Loucy (cell line): Measurements from ENCODE around the gene JAK3.

Source experiments
- H2AFZ ChIP-seq: fragments of 200-600 bp; sonication (generic); 2 replicates; pipeline ENCODE4 v1.6.0; 2016; ENCODE audit warnings: antibody characterized with exemption, mild to moderate bottlenecking, low read length, moderate library complexity
- H3F3A ChIP-seq: fragments of 200-600 bp; 2 replicates; pipeline ENCODE4 v1.6.0; 2016; ENCODE audit warnings: antibody characterized with exemption, low read depth, mild to moderate bottlenecking
- H3K27me3 ChIP-seq: fragments of 200-600 bp; sonication (generic); 2 replicates; pipeline ENCODE4 v1.6.1; 2014; ENCODE audit warnings: low read length, mild to moderate bottlenecking; ENCODE audit not compliant: insufficient read depth, poor library complexity, severe bottlenecking
- H3K36me3 ChIP-seq: fragments of 200-600 bp; sonication (generic); 2 replicates; pipeline ENCODE4 v1.6.1; 2016; ENCODE audit warnings: low read length; ENCODE audit not compliant: insufficient read depth
- H3K4me1 ChIP-seq: fragments of 200-600 bp; sonication (generic); 2 replicates; pipeline ENCODE4 v1.5.1; 2014; ENCODE audit warnings: low read length, mild to moderate bottlenecking; ENCODE audit not compliant: insufficient read depth, poor library complexity, severe bottlenecking
- H3K4me2 ChIP-seq: fragments of 200-600 bp; sonication (generic); 2 replicates; pipeline ENCODE4 v1.6.0; 2014; ENCODE audit warnings: antibody characterized with exemption, low read length, low read depth, mild to moderate bottlenecking; ENCODE audit not compliant: poor library complexity, severe bottlenecking
- H3K4me3 ChIP-seq: fragments of 200-600 bp; sonication (generic); 2 replicates; pipeline ENCODE4 v1.5.1; 2014; ENCODE audit warnings: low read length, mild to moderate bottlenecking, mixed read lengths; ENCODE audit not compliant: poor library complexity, severe bottlenecking
- H3K79me2 ChIP-seq: fragments of 200-600 bp; sonication (generic); 2 replicates; pipeline ENCODE4 v1.6.1; 2014; ENCODE audit warnings: low read length; ENCODE audit not compliant: insufficient read depth
- H3K9ac ChIP-seq: fragments of 200-600 bp; sonication (generic); 2 replicates; pipeline ENCODE4 v1.6.0; 2014; ENCODE audit warnings: mild to moderate bottlenecking, low read depth, low read length, moderate library complexity; ENCODE audit not compliant: poor library complexity, severe bottlenecking
- H3K9me2 ChIP-seq: fragments of 200-600 bp; sonication (generic); replicated peaks from 2 replicates; pipeline ENCODE4 v1.6.1; 2016; ENCODE audit warnings: low read depth, low read length, mixed read lengths
- H3K9me3 ChIP-seq: fragments of 200-600 bp; sonication (generic); 2 replicates; pipeline ENCODE4 v1.6.1; 2014; ENCODE audit warnings: mild to moderate bottlenecking, antibody characterized with exemption, low read length, low read depth; ENCODE audit not compliant: insufficient read depth
- H4K20me1 ChIP-seq: fragments of 200-600 bp; sonication (generic); 2 replicates; pipeline ENCODE4 v1.6.0; 2014; ENCODE audit warnings: antibody characterized with exemption, low read length, mild to moderate bottlenecking; ENCODE audit not compliant: insufficient read depth, poor library complexity, severe bottlenecking
- EZH2phosphoT487 ChIP-seq: fragments of 200-600 bp; IDR thresholded peaks from 2 replicates; pipeline ENCODE4 v1.6.1; 2018; ENCODE audit warnings: antibody characterized with exemption, mild to moderate bottlenecking, moderate library complexity, borderline replicate concordance
- TF ChIP-seq, protein P1 (sequence below): fragments of 200-600 bp; sonication (generic); conservative IDR thresholded peaks from 2 replicates; pipeline ENCODE4 v1.5.1; 2014; ENCODE audit warnings: mild to moderate bottlenecking, antibody characterized with exemption, low read length

JAK3 gene

DNA sequence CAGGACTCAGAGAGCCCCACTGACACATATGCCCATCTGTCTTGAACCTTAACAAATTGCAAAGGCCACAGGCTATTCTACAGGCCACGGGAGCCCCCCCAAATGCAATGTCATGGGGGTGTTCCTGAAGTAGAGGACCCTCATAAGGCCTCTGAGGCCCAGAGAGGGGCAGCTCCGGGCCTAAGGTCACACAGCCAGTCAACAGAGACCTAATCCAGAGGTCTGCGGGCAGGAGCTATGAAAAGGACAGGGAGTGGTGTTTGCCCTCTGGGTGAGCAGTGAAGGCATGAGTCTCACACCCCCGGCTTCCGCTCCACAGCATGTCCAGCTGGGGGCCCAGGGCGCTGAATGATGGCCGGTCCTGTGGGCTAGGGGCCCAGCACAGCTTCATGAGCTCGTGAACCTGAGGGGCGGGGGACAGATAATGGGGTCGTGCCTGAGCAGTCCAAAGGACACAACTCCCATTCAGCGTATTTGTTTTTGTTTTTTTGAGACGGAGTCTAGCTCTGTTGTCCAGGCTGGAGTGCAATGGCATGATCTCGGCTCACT lies 21.2 kb downstream of the JAK3 start:
- Histone ChIP-seq H3K4me2 (no peak overlapping the region), H3K27me3 (no peaks in the 10 kb centered on the region), H3K4me3 (no peak overlapping the region), H3K79me2 (no peaks in the 10 kb centered on the region), H3K9ac (no peak overlapping the region), H3K9me2 (no peaks in the 10 kb centered on the region), H3K4me1 (no peaks in the 10 kb centered on the region), H3K36me3 (peaks cover 7% of the 10 kb centered on the region; the same call in 1 of the 2 replicates), H2AFZ (no peak overlapping the region), H3K9me3 (no peaks in the 10 kb centered on the region), H4K20me1 (no peaks in the 10 kb centered on the region), H3F3A (no peaks in the 10 kb centered on the region)
- no peak for TF ChIP-seq EZH2phosphoT487
- TF ChIP-seq, protein P1, sequence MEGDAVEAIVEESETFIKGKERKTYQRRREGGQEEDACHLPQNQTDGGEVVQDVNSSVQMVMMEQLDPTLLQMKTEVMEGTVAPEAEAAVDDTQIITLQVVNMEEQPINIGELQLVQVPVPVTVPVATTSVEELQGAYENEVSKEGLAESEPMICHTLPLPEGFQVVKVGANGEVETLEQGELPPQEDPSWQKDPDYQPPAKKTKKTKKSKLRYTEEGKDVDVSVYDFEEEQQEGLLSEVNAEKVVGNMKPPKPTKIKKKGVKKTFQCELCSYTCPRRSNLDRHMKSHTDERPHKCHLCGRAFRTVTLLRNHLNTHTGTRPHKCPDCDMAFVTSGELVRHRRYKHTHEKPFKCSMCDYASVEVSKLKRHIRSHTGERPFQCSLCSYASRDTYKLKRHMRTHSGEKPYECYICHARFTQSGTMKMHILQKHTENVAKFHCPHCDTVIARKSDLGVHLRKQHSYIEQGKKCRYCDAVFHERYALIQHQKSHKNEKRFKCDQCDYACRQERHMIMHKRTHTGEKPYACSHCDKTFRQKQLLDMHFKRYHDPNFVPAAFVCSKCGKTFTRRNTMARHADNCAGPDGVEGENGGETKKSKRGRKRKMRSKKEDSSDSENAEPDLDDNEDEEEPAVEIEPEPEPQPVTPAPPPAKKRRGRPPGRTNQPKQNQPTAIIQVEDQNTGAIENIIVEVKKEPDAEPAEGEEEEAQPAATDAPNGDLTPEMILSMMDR, result no peak

DNA sequence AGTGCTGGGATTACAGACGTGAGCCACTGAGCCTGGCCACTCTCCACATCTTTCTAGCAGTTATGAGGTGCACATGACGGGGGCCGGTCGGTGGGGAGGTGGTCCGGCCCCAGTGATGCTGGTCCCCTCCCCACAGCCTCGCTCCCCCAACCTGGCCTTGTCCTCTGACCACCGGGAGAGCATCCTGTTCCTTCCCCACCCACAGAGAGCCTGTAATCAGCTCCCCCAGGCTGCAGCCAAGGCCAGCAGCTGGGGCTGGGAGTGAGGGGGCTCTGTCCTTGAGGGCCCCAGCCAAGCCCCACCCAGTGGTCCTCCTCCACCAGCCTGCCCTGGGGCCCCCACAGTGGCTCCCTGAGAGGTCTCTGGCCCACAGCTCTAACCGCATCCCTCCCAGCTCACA lies 23.4 kb downstream of the JAK3 start:
- no peak overlapping the region for H2AFZ ChIP-seq
- no peaks in the 10 kb centered on the region for H3K9me2 ChIP-seq
- H4K20me1 ChIP-seq, result no peaks in the 10 kb centered on the region
- TF ChIP-seq EZH2phosphoT487, result no peak
- TF ChIP-seq, protein P1, result no peak
- no peak overlapping the region for H3K9ac ChIP-seq
- no peaks in the 10 kb centered on the region for H3F3A ChIP-seq
- H3K9me3 ChIP-seq, result no peaks in the 10 kb centered on the region
- no peaks in the 10 kb centered on the region for H3K4me1 ChIP-seq
- no peak overlapping the region for H3K4me2 ChIP-seq
- no peak overlapping the region for H3K4me3 ChIP-seq
- no peaks in the 10 kb centered on the region for H3K27me3 ChIP-seq
- H3K36me3 ChIP-seq, result no peaks in the 10 kb centered on the region
- H3K79me2 ChIP-seq, result no peaks in the 10 kb centered on the region

DNA sequence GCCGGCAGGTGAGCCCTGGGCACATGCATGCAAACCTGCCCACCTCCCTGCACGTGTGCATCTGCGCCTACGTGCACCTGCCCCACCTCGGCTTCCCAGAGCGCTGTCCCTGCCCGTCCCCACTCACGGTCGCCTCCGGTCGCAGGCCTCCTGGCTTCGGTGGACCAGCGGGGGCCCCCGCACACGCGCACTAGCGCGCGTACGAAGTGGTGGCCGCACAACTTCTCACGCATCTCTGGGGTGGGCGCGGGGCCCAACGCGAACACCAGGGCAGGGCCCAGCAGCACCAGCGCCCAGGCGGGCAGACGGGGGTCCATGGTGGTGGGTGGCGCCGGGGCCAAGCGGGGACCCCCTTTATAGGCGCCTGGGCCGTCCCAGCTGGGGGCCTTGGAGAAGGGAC lies 26.6 kb downstream of the JAK3 start, which contains the start of gene INSL3:
TSS of gene INSL3 (minus strand) at position 330 of the 400 bp plus-strand sequence. CDS start at position 317, 13 bp downstream.
- H3K79me2 ChIP-seq, result no peaks in the 10 kb centered on the region
- H3K36me3 ChIP-seq, result no peaks in the 10 kb centered on the region
- no peaks in the 10 kb centered on the region for H3K9me2 ChIP-seq
- no peaks in the 10 kb centered on the region for H3K4me1 ChIP-seq
- H3K9ac ChIP-seq, result no peak within 1 kb of the TSS
- no peaks in the 10 kb centered on the region for H3F3A ChIP-seq
- TF ChIP-seq, protein P1, result no peak
- no peak for TF ChIP-seq EZH2phosphoT487
- no peaks in the 10 kb centered on the region for H3K9me3 ChIP-seq
- no peak within 1 kb of the TSS for H3K4me2 ChIP-seq
- no peaks in the 10 kb centered on the region for H3K27me3 ChIP-seq
- H3K4me3 ChIP-seq, result no peak within 1 kb of the TSS
- no peak within 1 kb of the TSS for H2AFZ ChIP-seq
- H4K20me1 ChIP-seq, result no peaks in the 10 kb centered on the region
